K562 (cell line): Measurements from ENCODE around the gene P2RX1.

Experiments
- BRD4 ChIP-seq: fragments of 200-600 bp; sonication (generic); IDR thresholded peaks from 2 replicates; pipeline ENCODE4 v1.6.1; 2017; ENCODE audit warnings: inconsistent platforms
- NFIC ChIP-seq: fragments of 450-650 bp; IDR thresholded peaks from 2 replicates; pipeline ENCODE4 v1.6.1; 2017; ENCODE audit warnings: mild to moderate bottlenecking, inconsistent platforms
- PHF21A ChIP-seq: fragments of 450-650 bp; IDR thresholded peaks from 2 replicates; pipeline ENCODE4 v1.6.1; 2017; ENCODE audit warnings: low read depth, borderline replicate concordance

DNA sequence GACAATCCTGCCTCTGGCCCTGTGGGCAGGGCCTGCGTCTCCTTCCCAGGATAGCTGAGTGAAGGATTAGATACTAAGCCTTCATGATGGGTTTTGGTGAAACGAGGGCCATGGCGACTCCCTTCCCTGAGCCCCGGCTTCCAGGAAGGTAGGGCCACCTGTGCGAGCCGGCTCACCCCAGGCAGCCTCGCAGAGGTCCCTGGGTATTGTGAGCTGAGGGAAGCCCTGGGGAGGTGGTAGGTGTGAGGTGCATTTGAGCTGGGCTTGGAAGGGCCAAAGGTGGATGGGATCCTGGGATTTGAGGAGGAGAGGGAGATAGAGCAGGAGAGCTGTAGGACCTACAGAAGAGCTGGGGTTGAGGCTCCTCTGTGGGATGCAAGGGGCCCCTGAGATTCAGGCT is 6.5 kb upstream of the P2RX1 start:
- TF ChIP-seq PHF21A (no peak), BRD4 (no peak), NFIC (no peak)
